ENCODE measurements around the gene STK10.

DNA sequence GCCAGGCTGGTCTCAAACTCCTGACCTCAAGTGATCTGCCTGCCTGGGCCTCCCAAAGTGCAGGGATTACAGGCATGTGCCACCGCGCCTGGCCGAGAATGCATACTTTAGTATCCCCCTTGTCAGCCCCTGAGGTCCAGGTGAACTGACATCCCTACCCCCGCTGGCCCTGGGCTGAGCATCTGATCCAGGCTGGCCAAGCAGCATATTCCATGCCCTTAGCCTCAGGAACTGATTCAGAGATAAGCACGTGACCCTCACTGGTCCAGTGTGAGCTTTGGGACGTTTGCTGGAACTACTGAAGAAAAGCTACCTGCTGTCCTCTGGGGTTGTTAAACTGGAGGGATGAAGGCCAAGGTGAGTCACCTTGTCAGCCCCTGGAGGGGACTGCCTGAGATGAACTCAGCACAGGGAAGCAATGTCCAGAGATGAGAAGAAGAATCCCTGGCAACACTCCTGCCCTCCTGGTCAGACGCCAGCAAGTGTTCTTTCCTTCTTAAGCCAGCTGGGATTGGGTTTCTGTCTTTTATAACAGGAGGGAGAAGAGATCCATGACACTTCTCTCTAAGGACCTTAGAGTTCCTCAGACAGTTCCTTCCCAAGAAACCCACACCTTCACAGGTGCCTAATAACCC lies 122.5 kb downstream of the STK10 start:
- TF ChIP-seq POLR2AphosphoS5 (IDR thresholded peaks at IDR 0.05) = no peak
- no peak for TF ChIP-seq POLR2A (IDR thresholded peaks at IDR 0.05)
- TF ChIP-seq, protein P1, sequence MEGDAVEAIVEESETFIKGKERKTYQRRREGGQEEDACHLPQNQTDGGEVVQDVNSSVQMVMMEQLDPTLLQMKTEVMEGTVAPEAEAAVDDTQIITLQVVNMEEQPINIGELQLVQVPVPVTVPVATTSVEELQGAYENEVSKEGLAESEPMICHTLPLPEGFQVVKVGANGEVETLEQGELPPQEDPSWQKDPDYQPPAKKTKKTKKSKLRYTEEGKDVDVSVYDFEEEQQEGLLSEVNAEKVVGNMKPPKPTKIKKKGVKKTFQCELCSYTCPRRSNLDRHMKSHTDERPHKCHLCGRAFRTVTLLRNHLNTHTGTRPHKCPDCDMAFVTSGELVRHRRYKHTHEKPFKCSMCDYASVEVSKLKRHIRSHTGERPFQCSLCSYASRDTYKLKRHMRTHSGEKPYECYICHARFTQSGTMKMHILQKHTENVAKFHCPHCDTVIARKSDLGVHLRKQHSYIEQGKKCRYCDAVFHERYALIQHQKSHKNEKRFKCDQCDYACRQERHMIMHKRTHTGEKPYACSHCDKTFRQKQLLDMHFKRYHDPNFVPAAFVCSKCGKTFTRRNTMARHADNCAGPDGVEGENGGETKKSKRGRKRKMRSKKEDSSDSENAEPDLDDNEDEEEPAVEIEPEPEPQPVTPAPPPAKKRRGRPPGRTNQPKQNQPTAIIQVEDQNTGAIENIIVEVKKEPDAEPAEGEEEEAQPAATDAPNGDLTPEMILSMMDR (IDR thresholded peaks at IDR 0.05) = no peak

Measured in breast epithelium (tissue), 3 donors.